IMR-90 (cell line): ENCODE results near the gene SNX27. TPM values are rescaled to one million over a fixed set of nuclear protein-coding genes. Genes with fewer than 3 reads are reported as not detected.

Experiments
- ATAC-seq: fragments of 200-7000 bp; cut with Tn5 transposase; 2 replicates; pipeline ENCODE4 v1.9.1; 2020; ENCODE audit warnings: low read depth, mild to moderate bottlenecking, moderate library complexity
- BruUV-seq: library from RNA; stranded (reverse); fragments of 400-500 nt; replicated peaks from 2 replicates; lab custom pipeline; 2021; lab: Mats Ljungman, UMichigan
- CTCF ChIA-PET: fragments of 300-600 bp; formaldehyde crosslinking; extraction: SDS; loops from one replicate; lab custom pipeline; 2021; ENCODE audit warnings: antibody characterized with exemption; lab: Yijun Ruan, JAX
- POLR2A ChIA-PET: fragments of 300-600 bp; sonication (Branson Sonifier 250); formaldehyde crosslinking; loops from one replicate; lab custom pipeline; 2022; ENCODE audit warnings: antibody characterized with exemption; ENCODE audit not compliant: unreplicated experiment; lab: Charles Lee
- DNase-seq: peaks from one replicate; pipeline ENCODE4 v3.0.0; 2013
- H2AFZ ChIP-seq: replicated peaks from 2 replicates; pipeline ENCODE3; 2013; ENCODE audit warnings: low read length, mild to moderate bottlenecking; ENCODE audit not compliant: poor library complexity
- H2AK5ac ChIP-seq: 2 replicates; pipeline ENCODE4 v1.6.1; 2013; ENCODE audit warnings: low read depth, low read length, inconsistent platforms
- H2AK9ac ChIP-seq: replicated peaks from 2 replicates; pipeline ENCODE3; 2013; ENCODE audit warnings: mild to moderate bottlenecking, low read depth, low read length, moderate library complexity; ENCODE audit not compliant: poor library complexity
- H2BK120ac ChIP-seq: 2 replicates; pipeline ENCODE4 v1.6.1; 2013; ENCODE audit warnings: low read depth, low read length, inconsistent platforms
- H2BK15ac ChIP-seq: 3 replicates; pipeline ENCODE4 v1.6.1; 2013; ENCODE audit warnings: low read depth, low read length, inconsistent platforms
- H2BK20ac ChIP-seq: 2 replicates; pipeline ENCODE4 v1.6.1; 2013; ENCODE audit warnings: low read depth, mild to moderate bottlenecking, inconsistent platforms, low read length, moderate library complexity
- H2BK5ac ChIP-seq: 2 replicates; pipeline ENCODE4 v1.6.1; 2013; ENCODE audit warnings: mild to moderate bottlenecking, low read depth, low read length, inconsistent platforms; ENCODE audit not compliant: poor library complexity, severe bottlenecking
- H3K14ac ChIP-seq: replicated peaks from 2 replicates; pipeline ENCODE4 v1.6.1; 2013; ENCODE audit warnings: low read depth, low read length, inconsistent platforms
- H3K18ac ChIP-seq: 2 replicates; pipeline ENCODE4 v1.6.1; 2013; ENCODE audit warnings: low read depth, low read length, control low read depth
- H3K23ac ChIP-seq: 2 replicates; pipeline ENCODE4 v1.6.1; 2013; ENCODE audit warnings: low read depth, low read length, inconsistent platforms
- H3K27ac ChIP-seq: 2 replicates; pipeline ENCODE4 v1.5.1; 2013; ENCODE audit warnings: mild to moderate bottlenecking, control low read depth, low read length; ENCODE audit not compliant: insufficient read depth
- H3K27me3 ChIP-seq: 2 replicates; pipeline ENCODE4 v1.6.1; 2013; ENCODE audit warnings: low read length; ENCODE audit not compliant: control insufficient read depth, insufficient read depth
- H3K36me3 ChIP-seq: 2 replicates; pipeline ENCODE4 v1.6.1; 2013; ENCODE audit warnings: low read length, mixed read lengths; ENCODE audit not compliant: control insufficient read depth, insufficient read depth
- H3K4ac ChIP-seq: 2 replicates; pipeline ENCODE4 v1.6.1; 2013; ENCODE audit warnings: low read depth, low read length, inconsistent platforms
- H3K4me1 ChIP-seq: 2 replicates; pipeline ENCODE4 v1.6.1; 2013; ENCODE audit warnings: low read length, mixed read lengths; ENCODE audit not compliant: control insufficient read depth, insufficient read depth
- H3K4me2 ChIP-seq: 2 replicates; pipeline ENCODE4 v1.6.1; 2013; ENCODE audit warnings: low read depth, mild to moderate bottlenecking, control low read depth, low read length, moderate library complexity
- H3K4me3 ChIP-seq: 2 replicates; pipeline ENCODE4 v1.5.1; 2013; ENCODE audit warnings: low read depth, mild to moderate bottlenecking, control low read depth, low read length, moderate library complexity; ENCODE audit not compliant: insufficient read depth
- H3K56ac ChIP-seq: 2 replicates; pipeline ENCODE4 v1.6.1; 2013; ENCODE audit warnings: low read length, inconsistent platforms; ENCODE audit not compliant: insufficient read depth; ENCODE audit errors: extremely low read depth
- H3K79me1 ChIP-seq, 2 experiments: 2 replicates each; pipeline ENCODE4 v1.6.1; 2013; ENCODE audit warnings: low read length in 2 of 2, inconsistent platforms in 1 of 2, low read depth in 1 of 2
- H3K9ac ChIP-seq: 2 replicates; pipeline ENCODE4 v1.6.1; 2013; ENCODE audit warnings: low read depth, low read length, control low read depth
- H3K9me1 ChIP-seq: 2 replicates; pipeline ENCODE4 v1.6.1; 2013; ENCODE audit warnings: low read length, inconsistent platforms; ENCODE audit not compliant: insufficient read depth
- H3K9me3 ChIP-seq: 2 replicates; pipeline ENCODE4 v1.6.1; 2013; ENCODE audit warnings: low read length; ENCODE audit not compliant: control insufficient read depth, insufficient read depth
- H4K20me1 ChIP-seq: 2 replicates; pipeline ENCODE4 v1.6.1; 2013; ENCODE audit warnings: low read length, inconsistent platforms; ENCODE audit not compliant: insufficient read depth
- H4K5ac ChIP-seq: 2 replicates; pipeline ENCODE4 v1.6.1; 2013; ENCODE audit warnings: mild to moderate bottlenecking, low read depth, low read length, control low read depth
- H4K8ac ChIP-seq, 2 experiments: 2 replicates each; pipeline ENCODE4 v1.6.1; 2013; ENCODE audit warnings: low read depth in 2 of 2, low read length in 2 of 2, control low read depth in 1 of 2, inconsistent platforms in 1 of 2
- H4K91ac ChIP-seq: 2 replicates; pipeline ENCODE4 v1.6.1; 2013; ENCODE audit warnings: low read depth, low read length, inconsistent platforms; ENCODE audit not compliant: insufficient read depth
- BHLHE40 ChIP-seq: fragments of 150-350 bp; IDR thresholded peaks from 2 replicates; pipeline ENCODE4 v1.6.1; 2016; ENCODE audit warnings: mild to moderate bottlenecking, low read depth, low read length
- CEBPB ChIP-seq: IDR thresholded peaks from 2 replicates; pipeline ENCODE4 v1.6.1; 2012; ENCODE audit warnings: low read depth, low read length, improper control_type of control experiment
- CHD1 ChIP-seq: IDR thresholded peaks from 2 replicates; pipeline ENCODE4 v1.6.1; 2012; ENCODE audit warnings: low read depth, low read length, improper control_type of control experiment
- CTCF ChIP-seq: conservative IDR thresholded peaks from 2 replicates; pipeline ENCODE4 v1.5.1; 2012; ENCODE audit warnings: mild to moderate bottlenecking, low read depth, low read length, improper control_type of control experiment
- ELK1 ChIP-seq: fragments of 150-350 bp; IDR thresholded peaks from 2 replicates; pipeline ENCODE4 v1.6.1; 2016; ENCODE audit warnings: low read depth, mild to moderate bottlenecking, low read length, moderate library complexity, borderline replicate concordance
- FOS ChIP-seq: fragments of 150-350 bp; IDR thresholded peaks from 2 replicates; pipeline ENCODE4 v1.6.1; 2016; ENCODE audit warnings: low read depth, low read length
- MAFK ChIP-seq: IDR thresholded peaks from 2 replicates; pipeline ENCODE4 v1.6.1; 2012; ENCODE audit warnings: low read depth, low read length, improper control_type of control experiment
- MAZ ChIP-seq: IDR thresholded peaks from 2 replicates; pipeline ENCODE4 v1.6.1; 2012; ENCODE audit warnings: low read depth, mild to moderate bottlenecking, low read length, improper control_type of control experiment, moderate library complexity, borderline replicate concordance
- NFE2L2 ChIP-seq: fragments of 150-350 bp; IDR thresholded peaks from 2 replicates; pipeline ENCODE4 v1.6.1; 2016; ENCODE audit warnings: low read depth, mild to moderate bottlenecking, low read length
- POLR2A ChIP-seq: IDR thresholded peaks from 2 replicates; pipeline ENCODE4 v1.6.1; 2012; ENCODE audit warnings: mild to moderate bottlenecking, low read depth, low read length
- RAD21 ChIP-seq: IDR thresholded peaks from 2 replicates; pipeline ENCODE4 v1.6.1; 2012; ENCODE audit warnings: low read length, improper control_type of control experiment
- RCOR1 ChIP-seq: IDR thresholded peaks from 2 replicates; pipeline ENCODE4 v1.6.1; 2012; ENCODE audit warnings: mild to moderate bottlenecking, low read length, improper control_type of control experiment; ENCODE audit not compliant: insufficient replicate concordance
- RFX5 ChIP-seq: IDR thresholded peaks from 2 replicates; pipeline ENCODE4 v1.8.0; 2012; ENCODE audit warnings: low read depth, mild to moderate bottlenecking, low read length, moderate library complexity
- USF2 ChIP-seq: fragments of 150-350 bp; IDR thresholded peaks from 2 replicates; pipeline ENCODE4 v1.6.1; 2017; ENCODE audit warnings: mild to moderate bottlenecking, antibody characterized with exemption, low read length, low read depth
- WGBS, 2 experiments: methylation state at CpG; one replicate each; pipeline versions ENCODE4 v1.1.5 to v1.1.7; 2013; ENCODE audit warnings: missing lambda C conversion rate in 2 of 2; ENCODE audit not compliant: insufficient read length in 1 of 2; ENCODE audit errors: extremely low coverage in 2 of 2; 5-methylcytosine and 5-hydroxymethylcytosine counted together
- dilution Hi-C: fragments of 300-500 bp; cut with HindIII; formaldehyde crosslinking; loops from one replicate; pipeline ENCODE4 v1.14.3; 2018; ENCODE audit warnings: low sequenced_read_pairs; ENCODE audit not compliant: unreplicated experiment
- in situ Hi-C: fragments of 300-500 bp; cut with MboI; formaldehyde crosslinking; loops from 3 replicates; pipeline ENCODE4 v1.14.3; 2019; ENCODE audit warnings: low sequenced_read_pairs, inconsistent platforms, mixed read lengths
- intact Hi-C: fragments of 100-400 bp; cut with micrococcal nuclease; formaldehyde crosslinking; loops from 2 replicates; pipeline ENCODE4 v1.10.0; 2022
- polyA plus RNA-seq, 3 experiments: library from polyadenylated mRNA; depleted of rRNA; stranded (reverse); fragments of >200 nt; gene quantifications; 2 replicates each; pipeline ENCODE4 v1.2.3, GENCODE V29; 2012; ENCODE audit warnings: low replicate concordance in 1 of 3
- total RNA-seq: library from RNA; depleted of rRNA; stranded (reverse); fragments of >200 nt; gene quantifications from 2 replicates; pipeline ENCODE4 v1.2.3, GENCODE V29; 2012

The SNX27 gene
- total and polyA plus RNA-seq, 2 of the 4 experiments (the other 2 are of a cell fraction): 12.3 to 25.6 TPM

GRCh38 chr1:151720974-151721787 is 109.3 kb downstream of the SNX27 start, which contains the start of gene RIIAD1:
Gene RIIAD1 (plus strand): TSS chr1:151721522. CDS start chr1:151721537, 15 bp downstream.
- peak; percentile 90 for ATAC-seq
- H3K23ac ChIP-seq: 0 out of 2 replicates have a peak within 1 kb of the TSS, but pooled peaks have one; percentile 40
- in situ Hi-C loops: no loop called here
- no peak within 1 kb of the TSS for H3K56ac ChIP-seq
- no peak within 1 kb of the TSS for H2BK20ac ChIP-seq
- peak within 1 kb of the TSS; percentile 32 for H3K4me3 ChIP-seq
- H2AFZ ChIP-seq: peak within 1 kb of the TSS; percentile 72
- DNase-seq: no peak
- POLR2A ChIA-PET: interaction anchor here (1.0 kb wide), 1 partner anchor 118 kb away, joined by 3 read pairs; no protein-coding TSS in a partner anchor
- WGBS, 2 experiments: 2% methylated on average over 15 of the region's 44 CpGs; no CpG with 5 or more reads in 1 of the 2 experiments
- no peak within 1 kb of the TSS for H2BK15ac ChIP-seq
- no peak within 1 kb of the TSS for H2AK5ac ChIP-seq
- peaks cover 57% of the 10 kb centered on the region for H3K27me3 ChIP-seq
- intact Hi-C loops: no loop called here
- H3K4me2 ChIP-seq: peak within 1 kb of the TSS; percentile 84
- H3K79me1 ChIP-seq: no peaks in the 10 kb centered on the region
- H4K8ac ChIP-seq: 0 out of 4 replicates have a peak within 1 kb of the TSS, but pooled peaks of 1 of the 2 experiments have one; percentile 5
- H2AK9ac ChIP-seq: peak within 1 kb of the TSS; percentile 20
- no peaks in the 10 kb centered on the region for H3K9me3 ChIP-seq
- no peak within 1 kb of the TSS for H3K27ac ChIP-seq
- no peaks in the 10 kb centered on the region for H3K36me3 ChIP-seq
- no peak within 1 kb of the TSS for H4K5ac ChIP-seq
- H4K91ac ChIP-seq: no peak within 1 kb of the TSS
- H3K18ac ChIP-seq: no peak within 1 kb of the TSS
- no peak within 1 kb of the TSS for H2BK5ac ChIP-seq
- BruUV-seq: no TSS peak
- dilution Hi-C loops: no loop called here
- H3K4me1 ChIP-seq: peaks cover 2% of the 10 kb centered on the region; the same call in 1 of the 2 replicates
- H3K4ac ChIP-seq: no peak within 1 kb of the TSS
- H3K14ac ChIP-seq: no peak within 1 kb of the TSS
- CTCF ChIA-PET: interaction anchor here (1.4 kb wide), 1 partner anchor 14 kb away, joined by 8 read pairs; no protein-coding TSS in a partner anchor
- H2BK120ac ChIP-seq: no peak within 1 kb of the TSS
- H3K9me1 ChIP-seq: no peaks in the 10 kb centered on the region
- H4K20me1 ChIP-seq: no peaks in the 10 kb centered on the region
- H3K9ac ChIP-seq: peak within 1 kb of the TSS; percentile 29; the same call in 1 of the 2 replicates
- no peak for TF ChIP-seq RFX5
- no peak for TF ChIP-seq FOS
- no peak for TF ChIP-seq RCOR1
- no peak for TF ChIP-seq RAD21
- no peak for TF ChIP-seq MAZ
- TF ChIP-seq ELK1: no peak
- no peak for TF ChIP-seq BHLHE40
- no peak for TF ChIP-seq POLR2A
- no peak for TF ChIP-seq NFE2L2
- no peak for TF ChIP-seq CTCF
- no peak for TF ChIP-seq CHD1
- TF ChIP-seq USF2: no peak
- TF ChIP-seq MAFK: no peak
- no peak for TF ChIP-seq CEBPB
